Activated CD4-positive, alpha-beta T cell treated with anti-CD3 and anti-CD28 coated beads, Interleukin-2, amount 50 U/mL, for 16 hours (primary cell): Measurements from ENCODE around the gene ACVR2B.
"Not testable (repeated sequence)": the region's sequence is repeated elsewhere in the genome, so short reads cannot be mapped to it uniquely, and the experiment has no call there.

Source experiments
- DNase-seq: peaks from one replicate; pipeline ENCODE4 v3.0.0-alpha.2; 2020

ACVR2B gene

GRCh38 chr3:38453075-38453912 lies at the start of gene ACVR2B:
ACVR2B (plus strand) TSS chr3:38453890; CDS start chr3:38454323, 433 bp downstream.
- DNase-seq: peak; percentile 69

- no peak for DNase-seq
Measured at GRCh38 chr3:38404286-38404685, 49.4 kb upstream of the ACVR2B start.

DNA sequence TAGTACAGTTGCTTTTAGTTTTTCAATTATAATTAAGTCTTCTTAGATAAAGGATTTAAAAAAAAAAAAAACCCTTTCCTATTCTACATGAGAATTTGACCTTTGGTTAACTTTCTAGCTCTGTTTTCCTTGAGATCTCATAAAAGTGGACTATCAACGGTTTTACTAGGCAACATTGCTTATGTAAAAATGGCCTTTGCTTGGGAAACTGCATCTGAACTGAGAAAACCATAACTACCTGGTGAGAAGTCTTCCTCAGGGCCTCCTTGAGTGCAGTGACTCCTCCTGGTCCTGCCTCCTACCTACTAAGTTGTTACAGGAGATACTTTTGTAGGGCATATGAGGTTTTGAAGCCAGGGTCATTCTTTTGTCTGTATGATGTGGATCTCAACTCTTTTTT lies 42.1 kb upstream of the ACVR2B start:
- no peak for DNase-seq

DNA sequence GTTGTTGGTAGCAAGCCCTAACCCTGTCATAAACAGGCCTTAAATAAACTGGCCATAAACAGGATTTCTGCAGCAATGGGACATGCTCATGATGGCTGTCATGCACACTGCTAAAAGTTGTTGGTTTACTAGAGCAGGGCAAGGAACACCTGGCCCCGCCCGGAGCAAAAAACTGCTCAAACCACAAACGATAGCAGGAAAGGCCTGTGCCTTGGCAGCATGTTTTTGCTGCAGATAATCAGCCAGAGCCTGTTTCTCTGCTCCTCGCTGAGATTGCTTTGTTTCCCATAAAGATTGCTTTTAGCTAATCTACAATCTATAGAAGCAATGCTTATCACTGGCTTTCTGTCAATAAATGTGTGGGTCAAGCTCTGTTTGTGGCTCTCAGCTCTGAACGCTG lies 32.9 kb upstream of the ACVR2B start:
- DNase-seq: not testable (repeated sequence)

GRCh38 chr3:38421679-38422336 lies 31.9 kb upstream of the ACVR2B start:
- DNase-seq: no peak

DNA sequence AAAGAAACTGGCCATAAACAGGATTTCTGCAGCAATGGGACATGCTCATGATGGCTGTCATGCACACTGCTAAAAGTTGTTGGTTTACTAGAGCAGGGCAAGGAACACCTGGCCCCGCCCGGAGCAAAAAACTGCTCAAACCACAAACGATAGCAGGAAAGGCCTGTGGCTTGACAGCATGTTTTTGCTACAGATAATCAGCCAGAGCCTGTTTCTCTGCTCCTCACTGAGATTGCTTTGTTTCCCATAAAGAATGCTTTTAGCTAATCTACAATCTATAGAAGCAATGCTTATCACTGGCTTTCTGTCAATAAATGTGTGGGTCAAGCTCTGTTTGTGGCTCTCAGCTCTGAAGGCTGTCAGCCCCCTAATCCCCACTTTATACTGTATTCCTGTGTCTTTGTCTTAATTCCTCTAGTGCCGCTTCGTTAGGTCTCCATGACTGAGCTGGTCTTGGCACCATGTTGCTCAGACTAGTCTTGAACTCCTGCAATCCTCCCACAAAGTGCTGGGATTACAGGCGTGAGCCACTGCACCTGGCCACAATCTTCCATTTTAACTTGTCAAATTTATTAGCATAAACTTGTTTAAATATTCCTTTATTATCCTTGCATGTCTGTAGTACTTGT lies 26.8 kb upstream of the ACVR2B start:
- DNase-seq: not testable (repeated sequence)

DNA sequence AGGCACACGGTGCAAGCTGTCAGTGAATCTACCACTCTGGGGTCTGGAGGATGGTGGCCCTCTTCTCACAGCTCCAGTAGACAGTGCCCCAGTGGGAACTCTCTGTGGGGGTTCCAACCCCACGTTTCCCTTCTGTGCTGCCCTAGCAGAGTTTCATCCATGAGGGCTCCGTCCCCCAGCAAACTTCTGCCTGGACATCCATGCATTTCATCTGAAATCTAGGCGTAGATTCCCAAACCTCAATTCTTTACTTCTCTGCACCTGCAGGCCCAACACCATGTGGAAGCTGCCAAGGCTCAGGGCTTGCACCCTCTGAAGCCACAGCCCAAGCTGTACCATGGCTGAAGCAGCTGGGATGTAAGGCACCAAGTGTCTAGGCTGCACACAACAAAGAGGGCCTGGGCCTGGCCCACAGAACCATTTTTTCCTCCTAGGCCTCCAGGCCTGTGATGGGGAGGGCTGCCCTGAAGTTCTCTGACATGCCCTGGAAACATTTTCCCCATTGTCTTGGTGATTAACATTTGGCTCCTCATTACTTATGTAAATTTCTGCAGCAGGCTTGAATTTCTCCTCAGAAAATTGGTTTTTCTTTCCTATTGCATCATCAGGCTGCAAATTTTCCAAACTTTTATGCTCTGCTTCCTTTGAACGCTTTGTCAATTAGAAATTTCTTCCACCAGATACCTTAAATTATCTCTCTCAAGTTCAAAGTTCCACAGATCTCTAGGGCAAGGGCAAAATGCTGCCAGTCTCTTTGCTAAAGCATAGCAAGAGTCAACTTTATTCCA lies 20.6 kb upstream of the ACVR2B start:
- not testable (repeated sequence) for DNase-seq

GRCh38 chr3:38433661-38434060 lies 20.0 kb upstream of the ACVR2B start:
- DNase-seq: not testable (repeated sequence)

DNA sequence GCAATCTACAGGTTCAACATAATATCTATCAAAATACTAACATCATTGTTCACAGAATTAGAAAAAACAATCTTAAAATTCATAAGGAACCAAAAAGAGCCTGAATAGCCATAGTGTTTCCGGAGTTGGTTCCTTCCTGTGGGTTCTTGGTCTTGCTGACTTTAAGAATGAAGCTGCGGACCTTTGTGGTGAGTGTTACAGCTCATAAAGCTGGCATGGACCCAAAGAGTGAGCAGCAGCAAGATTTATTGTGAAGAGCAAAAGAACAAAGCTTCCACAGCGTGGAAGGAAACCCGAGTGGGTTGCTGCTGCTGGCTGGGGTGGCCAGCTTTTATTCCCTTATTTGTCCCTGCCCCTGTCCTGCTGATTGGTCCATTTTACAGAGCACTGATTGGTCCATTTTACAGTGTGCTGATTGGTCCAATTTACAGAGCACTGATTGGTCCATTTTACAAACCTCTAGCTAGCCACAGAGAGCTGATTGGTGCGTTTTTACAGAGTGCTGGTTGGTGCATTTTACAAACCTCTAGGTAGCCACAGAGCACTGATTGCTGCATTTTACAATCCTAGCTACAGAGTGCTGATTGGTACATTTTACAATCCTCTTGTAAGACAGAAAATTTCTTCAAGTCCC lies 15.1 kb upstream of the ACVR2B start:
- peak; percentile 4 for DNase-seq

DNA sequence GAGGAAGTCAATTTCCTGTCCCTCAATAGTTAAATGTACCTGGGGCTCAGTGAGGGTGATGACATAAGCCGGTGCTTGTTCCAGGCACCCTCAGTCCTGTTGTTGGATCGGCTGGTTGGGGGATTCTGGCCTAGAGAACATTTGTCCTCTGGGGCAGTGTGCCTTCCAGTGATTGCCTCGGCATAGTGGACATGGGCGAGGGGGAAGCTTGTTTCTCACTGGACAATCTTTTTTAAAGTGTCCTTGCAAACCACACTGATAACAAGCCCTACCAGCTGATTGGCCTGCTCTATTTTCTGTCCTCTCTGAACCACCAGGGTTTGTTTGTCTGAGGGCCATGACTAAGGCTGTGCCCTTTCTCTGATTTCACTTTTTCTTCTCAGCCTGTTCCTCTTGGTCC lies 10.5 kb upstream of the ACVR2B start:
- DNase-seq: not testable (repeated sequence)

DNA sequence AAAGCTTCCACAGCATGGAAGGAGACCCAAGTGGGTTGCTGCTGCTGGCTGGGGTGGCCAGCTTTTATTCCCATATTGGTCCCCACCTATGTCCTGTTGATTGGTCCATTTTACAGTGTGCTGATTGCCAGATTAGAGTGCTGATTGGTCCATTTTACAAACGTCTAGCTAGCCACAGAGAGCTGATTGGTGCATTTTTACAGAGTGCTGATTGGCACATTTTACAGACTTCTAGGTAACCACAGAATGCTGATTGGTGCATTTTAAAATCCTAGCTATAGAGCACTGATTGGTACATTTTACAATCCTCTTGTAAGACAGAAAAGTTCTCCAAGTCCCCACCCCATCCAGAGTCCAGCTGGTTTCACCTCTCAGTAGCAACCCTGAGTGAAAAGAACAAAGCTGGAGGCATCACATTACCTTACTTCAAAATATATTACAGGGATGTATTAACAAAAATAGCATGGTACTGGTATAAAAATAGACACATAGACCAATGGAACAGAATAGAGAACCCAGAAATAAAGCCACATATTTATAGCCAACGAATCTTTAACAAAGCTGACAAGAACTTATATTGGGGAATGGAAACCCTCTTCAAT lies 7.5 kb upstream of the ACVR2B start:
- DNase-seq: no peak

- DNase-seq: no peak
Measured at GRCh38 chr3:38446812-38447211, 6.9 kb upstream of the ACVR2B start.

GRCh38 chr3:38450853-38451252 lies 2.8 kb upstream of the ACVR2B start:
- no peak for DNase-seq

- no peak for DNase-seq
Measured at GRCh38 chr3:38453913-38454177, 155 bp downstream of the ACVR2B start.

GRCh38 chr3:38454178-38454883 lies 641 bp downstream of the ACVR2B start:
- DNase-seq: peak; percentile 6

DNA sequence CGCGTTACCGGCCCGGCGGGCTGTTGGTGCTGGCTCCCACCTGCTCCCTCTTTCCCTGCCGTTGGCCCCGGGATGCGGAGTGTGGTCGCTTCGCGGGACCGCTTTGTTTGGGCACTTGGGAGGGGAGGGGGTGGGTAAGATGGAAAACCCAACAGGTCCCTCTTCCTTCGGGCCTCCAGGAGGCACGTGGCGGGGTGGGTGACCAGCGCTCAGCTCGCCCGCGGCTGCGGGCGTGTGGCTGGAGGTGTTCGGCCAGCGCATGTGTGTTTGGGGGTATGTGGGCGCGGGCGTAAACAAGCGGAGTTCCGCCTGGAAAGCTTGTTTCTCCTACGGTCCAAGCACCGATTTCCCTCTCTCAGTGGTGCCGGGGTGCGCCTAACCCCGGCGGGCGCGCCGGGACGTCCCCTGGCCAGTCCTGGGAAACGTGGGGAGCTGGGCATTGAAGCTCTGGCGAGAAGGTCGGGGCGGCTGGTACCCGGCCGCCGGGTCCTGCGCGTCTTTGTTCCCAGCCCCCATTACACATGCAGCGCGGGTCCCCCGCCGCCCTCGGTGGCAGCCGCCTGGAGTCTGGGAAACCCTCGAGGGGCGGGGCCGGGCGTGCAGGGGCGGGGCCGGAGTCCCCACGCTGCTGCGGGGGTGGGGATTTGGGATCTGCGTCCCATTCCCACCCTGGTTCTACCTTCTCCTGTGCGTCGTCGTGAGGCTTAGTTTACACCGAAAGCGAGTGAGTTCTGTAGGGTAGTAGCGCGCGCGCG lies 1.4 kb downstream of the ACVR2B start:
- DNase-seq: peak; percentile 38

DNA sequence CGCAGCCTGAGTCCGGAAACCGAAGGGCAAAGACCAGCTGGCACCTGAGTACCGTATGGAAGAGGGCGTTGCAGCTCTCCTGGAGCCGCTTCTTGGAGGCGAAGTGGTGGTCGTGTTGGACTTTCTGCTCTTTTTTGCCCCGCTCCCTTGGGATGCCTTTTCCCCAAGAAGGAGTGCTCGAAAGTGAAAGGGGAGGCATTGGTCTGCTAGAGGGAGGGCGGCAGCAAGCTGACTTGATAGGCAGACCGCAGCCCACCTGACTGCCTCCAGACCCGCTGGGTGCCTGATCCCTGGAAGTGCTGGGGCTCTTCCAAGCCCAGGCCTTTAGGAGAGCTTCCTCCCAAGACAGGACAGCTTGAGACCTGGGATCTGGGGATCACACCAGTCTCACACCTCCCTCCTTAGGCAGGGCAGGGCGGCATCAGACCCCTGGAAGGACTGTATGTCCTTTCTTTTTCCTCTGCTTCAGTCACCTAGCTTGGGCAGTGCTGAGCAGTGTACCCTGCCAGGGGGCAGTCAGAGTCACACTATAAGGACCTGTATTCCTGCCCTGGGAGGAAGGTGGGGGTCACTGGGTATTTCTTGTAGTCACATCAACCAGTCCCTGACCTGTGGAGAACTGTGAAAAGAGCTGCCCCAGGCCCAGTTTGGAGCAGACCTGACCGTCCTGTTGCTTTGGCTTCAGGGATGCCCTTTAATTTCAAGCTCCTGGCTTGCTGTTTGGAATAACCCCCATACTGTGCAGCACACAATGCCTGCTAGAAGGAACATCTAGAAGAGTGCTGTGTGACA lies 2.1 kb downstream of the ACVR2B start:
- DNase-seq: no peak

DNA sequence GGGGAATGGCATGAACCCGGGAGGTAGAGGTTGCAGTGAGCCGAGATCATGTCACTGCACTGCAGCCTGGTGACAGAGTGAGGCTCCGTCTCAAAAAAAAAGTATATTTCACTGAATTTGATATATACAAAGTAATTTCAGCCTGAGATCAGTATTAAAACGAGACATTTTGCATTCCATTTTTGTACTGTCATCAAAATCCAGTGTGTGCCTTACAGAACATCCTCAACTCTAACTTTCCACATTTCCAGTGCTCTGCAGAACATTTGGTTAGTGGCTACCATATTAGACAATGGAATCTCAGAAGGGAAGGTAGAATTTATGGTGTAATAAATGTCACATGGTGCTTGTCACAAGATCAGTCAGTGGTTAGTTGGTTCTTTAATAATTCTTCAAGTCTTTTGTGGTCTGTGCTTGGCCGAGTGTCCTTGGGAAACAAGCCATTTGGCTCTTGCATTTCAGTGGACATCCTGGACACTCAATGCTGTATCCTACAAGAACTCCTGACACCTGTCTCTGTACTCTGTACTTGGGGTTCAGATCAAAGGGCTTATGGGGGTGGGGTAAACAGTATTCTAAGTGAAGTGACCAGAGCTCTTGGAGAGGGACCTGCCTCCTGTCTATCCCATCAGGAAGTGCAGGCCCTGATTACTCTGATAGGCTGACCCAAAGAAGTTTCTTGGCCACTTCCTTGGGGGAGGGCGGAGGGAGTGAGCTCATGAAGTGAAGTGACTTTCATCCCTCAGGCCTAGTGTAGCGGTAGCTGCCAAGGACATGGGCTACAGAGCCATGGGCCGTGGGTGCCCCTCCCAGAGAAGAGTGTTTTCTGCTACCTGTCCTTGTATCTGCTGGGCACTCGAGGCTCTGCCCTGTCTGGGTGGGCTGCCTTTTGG lies 3.7 kb downstream of the ACVR2B start:
- DNase-seq: no peak
